Measurements from ENCODE around the gene ANKUB1. TPM values are rescaled to one million over a fixed set of nuclear protein-coding genes. Genes with fewer than 3 reads are reported as not detected.
A peak's percentile ranks its signal among the peaks of the same experiment; 100 is the strongest.

ANKUB1 gene
- total and polyA plus RNA-seq, 9 of the 15 experiments (the other 6 are each of a cell fraction or from before 2014, with no cell fraction given) = not detected

GRCh38 chr3:149752051-149752787 is 40.1 kb downstream of the ANKUB1 start, which contains the start of gene COMMD2 (continued):
- TF ChIP-seq BHLHE40 (IDR thresholded peaks at IDR 0.05; ENCODE audit: low read length) (0 out of 2 replicates have a peak, but pooled peaks have one; percentile 28), CHD1 (IDR thresholded peaks at IDR 0.05; ENCODE audit: low read length) (no peak), KLF13 (tag; IDR thresholded peaks at IDR 0.05; ENCODE audit: borderline replicate concordance, low read depth) (peak; percentile 92), NR2C2 (CRISPR knock-in tag; IDR thresholded peaks at IDR 0.05) (peak; percentile 86), NR2C2 (tag; IDR thresholded peaks at IDR 0.05) (peak; percentile 88), ZNF507 (tag; conservative IDR thresholded peaks at IDR 0.05) (no peak), FOS (IDR thresholded peaks at IDR 0.05; ENCODE audit: extremely low read depth, insufficient read length) (no peak), ETV5 (CRISPR knock-in tag; IDR thresholded peaks at IDR 0.05; ENCODE audit: low read depth) (peak; percentile 79), ZNF592 (IDR thresholded peaks at IDR 0.05) (no peak)
